GM19193 (cell line): ENCODE results near the gene CSGALNACT2.

Source experiments
- POLR2A ChIP-seq: IDR thresholded peaks from 4 replicates; pipeline ENCODE4 v1.6.1; 2011; ENCODE audit not compliant: insufficient read depth, insufficient read length; ENCODE audit errors: extremely low read depth

Gene CSGALNACT2

DNA sequence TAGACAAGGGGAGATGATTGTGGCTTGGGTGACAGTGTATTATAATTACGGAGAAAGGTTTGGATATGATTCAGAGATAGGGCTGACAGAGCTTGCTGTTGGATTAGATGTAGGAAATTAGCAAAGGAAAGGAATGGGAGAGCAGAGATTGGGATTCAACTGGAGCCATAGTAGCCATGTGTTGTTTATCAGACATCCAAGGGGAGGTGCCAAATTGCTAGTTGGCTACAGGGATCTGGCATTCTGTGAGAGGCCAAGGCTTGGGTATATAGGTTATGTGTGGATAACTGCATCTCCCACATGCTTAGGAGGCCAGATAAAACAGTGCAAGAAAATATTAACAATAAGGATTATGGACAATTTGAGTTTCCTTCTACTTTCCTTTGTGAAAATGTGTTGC, 34.9 kb downstream of the CSGALNACT2 start:
- TF ChIP-seq POLR2A = no peak

DNA sequence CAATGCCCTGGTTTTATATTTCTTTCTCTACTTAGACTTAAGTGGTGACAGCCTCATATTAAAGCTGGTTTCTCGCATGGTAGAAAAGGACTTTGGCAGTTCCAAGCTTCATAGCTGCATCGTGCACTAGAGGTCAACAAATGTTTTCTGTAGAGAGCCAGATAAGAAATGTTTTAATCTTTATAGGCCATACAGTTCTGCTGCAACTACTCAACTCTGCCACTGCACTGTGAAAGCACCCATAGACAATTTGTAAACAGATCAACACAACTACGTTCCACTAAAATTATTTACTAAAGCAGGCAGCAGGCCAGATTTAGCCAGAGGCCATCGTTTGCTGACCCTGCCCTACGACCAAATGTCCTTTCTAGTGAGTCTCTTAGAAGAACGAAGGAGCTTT, 36.7 kb downstream of the CSGALNACT2 start:
- no peak for TF ChIP-seq POLR2A

DNA sequence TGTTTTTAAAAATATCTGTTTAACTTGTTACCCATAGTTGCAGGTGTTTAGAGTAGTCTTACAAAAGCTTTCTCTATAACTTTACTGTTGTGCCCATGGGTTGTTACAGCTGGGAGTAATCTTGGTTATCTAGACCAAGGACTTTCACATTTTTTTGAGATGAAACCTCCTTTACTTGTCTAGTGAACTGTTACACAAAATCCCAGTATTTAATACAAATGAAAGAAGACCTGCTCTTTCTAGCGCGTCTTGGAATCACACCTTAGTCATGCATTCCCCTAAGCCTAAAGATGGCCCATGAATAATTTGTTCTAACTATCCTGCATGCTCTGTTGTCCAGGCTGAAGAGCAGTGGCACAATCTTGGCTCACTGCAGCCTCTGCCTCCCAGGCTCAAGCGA, 38.0 kb downstream of the CSGALNACT2 start:
- TF ChIP-seq POLR2A = no peak

DNA sequence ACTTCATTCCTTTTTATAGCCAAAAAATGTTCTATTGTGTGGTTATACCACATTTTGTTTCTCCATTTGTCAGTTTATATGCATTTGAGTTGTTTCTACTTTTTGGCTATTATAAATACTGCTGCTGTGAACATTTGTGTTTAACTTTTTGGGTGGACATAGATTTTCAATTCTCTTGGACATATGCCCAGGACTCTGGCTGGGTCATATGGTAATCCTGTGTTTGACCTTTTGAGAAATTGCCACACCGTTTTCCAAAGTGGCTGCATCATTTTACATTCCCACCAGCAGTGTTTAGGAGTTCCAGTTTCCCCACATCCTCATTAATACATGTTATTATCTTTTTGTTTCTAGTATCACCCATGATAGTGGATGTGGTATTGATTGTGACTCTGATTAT, 39.4 kb downstream of the CSGALNACT2 start:
- no peak for TF ChIP-seq POLR2A

DNA sequence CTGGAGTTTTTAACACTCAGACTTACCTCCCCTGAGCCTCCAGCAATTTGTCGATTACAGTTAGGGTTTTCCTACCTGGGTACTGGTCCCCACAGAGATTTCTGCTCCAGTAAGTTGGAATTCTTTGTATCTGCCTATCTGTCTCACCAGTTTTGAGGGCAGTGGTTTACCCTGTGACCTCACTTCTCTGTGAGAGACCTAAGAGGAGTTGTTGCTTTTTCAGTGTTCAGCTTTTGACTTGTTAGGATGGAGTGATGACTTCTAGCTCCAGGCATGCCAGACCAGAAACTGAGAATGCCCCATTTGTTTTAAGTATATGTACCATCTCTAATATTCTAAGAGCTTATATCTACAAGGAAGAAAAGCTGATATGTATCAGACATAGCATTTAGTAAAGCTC, 42.9 kb downstream of the CSGALNACT2 start:
- no peak for TF ChIP-seq POLR2A

DNA sequence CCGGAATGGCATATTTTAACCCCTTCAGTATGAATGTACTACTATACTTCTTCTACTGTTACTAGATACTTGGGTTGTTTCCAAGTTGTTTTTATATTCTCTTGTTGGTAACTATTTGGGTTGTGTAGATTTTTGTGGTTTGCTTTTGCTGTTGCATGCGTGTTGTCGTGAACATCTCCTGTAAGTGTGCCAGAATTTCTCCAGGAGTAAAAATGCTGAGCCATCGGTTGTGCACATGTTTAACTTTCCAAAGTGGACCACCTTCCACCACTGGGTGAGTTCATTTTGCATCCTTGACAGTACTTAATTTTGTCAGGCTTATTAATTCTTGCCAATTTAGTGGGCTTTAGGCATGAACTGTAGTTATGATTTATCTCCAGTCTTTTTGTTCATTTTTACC, 47.9 kb downstream of the CSGALNACT2 start:
- no peak for TF ChIP-seq POLR2A

DNA sequence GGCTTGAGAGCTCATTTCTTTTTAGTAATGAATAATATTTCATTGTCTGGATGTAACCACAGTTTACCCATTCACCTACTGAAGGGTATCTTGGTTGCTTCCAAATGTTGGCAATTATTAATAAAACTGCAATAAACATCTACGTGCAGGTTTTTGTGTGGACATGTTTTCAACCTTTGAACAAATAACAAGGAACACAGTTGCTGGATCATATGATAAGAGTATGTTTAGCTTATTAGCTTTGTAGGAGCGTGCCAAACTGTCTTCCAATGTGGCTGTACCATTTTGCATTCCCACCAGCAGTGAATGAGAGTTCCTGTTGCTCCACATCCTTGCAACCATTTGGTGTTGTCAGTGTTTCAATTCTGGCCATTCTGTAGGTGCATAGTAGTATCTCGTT, 49.0 kb downstream of the CSGALNACT2 start:
- no peak for TF ChIP-seq POLR2A

DNA sequence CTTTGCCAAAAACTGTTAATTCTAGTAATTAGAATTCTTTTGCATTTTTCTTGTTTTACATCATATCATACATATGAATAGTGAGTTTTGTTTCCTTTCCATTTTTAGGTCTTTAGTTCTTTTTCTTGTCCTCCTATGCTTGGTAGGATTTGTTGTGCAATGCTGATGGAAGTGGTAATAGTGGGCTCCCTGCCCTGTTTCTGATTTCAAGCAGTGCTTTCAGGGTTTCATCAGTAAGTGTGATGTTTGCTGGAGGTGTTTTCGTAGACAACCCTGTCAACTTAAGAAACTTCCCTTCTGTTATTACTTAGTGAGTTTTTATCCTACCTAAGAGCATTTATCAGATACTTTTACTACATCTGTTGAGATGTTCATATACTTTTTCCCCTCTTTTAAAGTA, 50.5 kb downstream of the CSGALNACT2 start:
- no peak for TF ChIP-seq POLR2A

DNA sequence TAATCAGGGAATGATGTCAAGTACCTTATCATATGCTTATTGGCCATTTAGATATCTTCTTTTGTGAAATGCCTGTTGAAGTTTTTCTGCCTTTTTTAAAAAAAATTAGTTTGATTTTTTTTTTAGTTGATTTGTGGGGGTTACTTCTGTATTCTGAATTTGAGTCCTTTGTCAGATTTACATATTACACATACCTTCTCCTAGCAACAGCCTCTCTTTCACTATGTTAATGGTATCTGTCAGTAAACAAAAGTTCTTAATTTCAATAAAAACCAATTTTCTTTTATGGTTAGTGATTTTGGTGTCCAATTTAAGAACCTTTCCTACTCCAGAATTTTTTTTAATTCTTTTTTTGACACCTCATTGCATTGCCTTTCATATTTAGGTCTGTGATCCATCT, 52.0 kb downstream of the CSGALNACT2 start:
- TF ChIP-seq POLR2A = no peak

DNA sequence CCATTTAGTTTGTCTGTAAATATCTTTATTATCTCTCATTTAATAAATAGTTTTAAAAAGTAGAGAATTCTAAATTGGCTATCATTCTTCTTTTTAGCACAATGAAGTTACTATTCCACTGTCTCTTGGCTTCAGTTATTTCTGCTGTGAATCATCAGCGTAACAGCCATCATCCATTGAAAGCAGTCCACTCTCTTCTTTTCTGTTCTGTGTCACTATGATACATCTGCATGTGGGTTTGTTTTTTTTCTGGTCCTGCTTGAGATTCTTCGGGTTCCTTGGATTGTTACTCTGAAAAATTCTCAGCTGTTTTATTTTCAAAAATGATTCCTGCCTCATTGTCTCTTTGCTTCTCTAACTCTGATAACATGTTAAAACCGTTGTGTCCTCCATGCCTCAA, 52.5 kb downstream of the CSGALNACT2 start:
- TF ChIP-seq POLR2A = no peak

DNA sequence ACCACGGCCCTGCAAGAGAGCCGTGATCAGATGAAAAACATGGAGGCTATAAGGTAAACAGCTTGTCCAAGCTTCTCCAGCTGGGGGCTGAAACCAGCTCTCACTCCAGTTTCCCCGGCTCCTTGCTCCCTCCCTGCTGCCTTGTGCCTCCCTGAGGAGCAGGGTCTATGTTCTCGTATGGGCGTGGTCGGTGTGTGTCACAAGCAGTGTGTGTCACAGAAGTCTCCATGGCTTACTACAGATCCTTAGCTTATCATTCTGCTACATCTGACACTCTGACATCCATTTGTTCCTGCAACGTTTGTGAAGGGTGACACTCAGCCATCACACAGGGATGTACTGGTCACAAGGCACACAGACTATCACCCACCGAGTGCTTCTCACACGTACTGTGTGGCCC, 54.6 kb downstream of the CSGALNACT2 start:
- no peak for TF ChIP-seq POLR2A

DNA sequence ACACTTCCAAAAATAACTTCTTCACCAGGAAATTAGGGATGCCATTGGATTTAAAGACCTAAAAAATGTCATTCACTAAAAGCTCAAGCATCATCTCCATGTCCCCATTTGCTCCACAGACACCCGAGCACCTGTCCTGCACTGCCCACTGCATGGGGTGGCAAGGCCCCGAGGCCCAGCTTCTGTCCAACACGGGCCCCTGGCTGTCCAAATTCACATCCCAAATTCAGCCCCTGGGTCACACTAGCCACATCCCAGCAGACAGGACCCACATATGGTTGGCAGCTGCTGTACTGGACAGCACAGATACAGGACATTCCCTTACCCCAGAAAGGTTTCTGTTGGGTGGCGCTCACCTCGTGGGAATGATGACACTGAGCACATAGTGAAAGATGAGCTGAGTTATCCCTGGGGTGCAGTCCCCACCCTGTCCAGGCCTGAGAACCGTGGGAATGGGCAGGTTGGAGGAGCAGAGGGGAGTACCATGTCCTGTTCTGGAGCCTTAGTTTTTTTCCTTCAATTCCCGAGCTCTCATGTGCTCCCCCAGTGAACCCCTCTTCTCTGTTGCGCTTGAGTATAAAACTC, 55.3 kb downstream of the CSGALNACT2 start:
- no peak for TF ChIP-seq POLR2A

DNA sequence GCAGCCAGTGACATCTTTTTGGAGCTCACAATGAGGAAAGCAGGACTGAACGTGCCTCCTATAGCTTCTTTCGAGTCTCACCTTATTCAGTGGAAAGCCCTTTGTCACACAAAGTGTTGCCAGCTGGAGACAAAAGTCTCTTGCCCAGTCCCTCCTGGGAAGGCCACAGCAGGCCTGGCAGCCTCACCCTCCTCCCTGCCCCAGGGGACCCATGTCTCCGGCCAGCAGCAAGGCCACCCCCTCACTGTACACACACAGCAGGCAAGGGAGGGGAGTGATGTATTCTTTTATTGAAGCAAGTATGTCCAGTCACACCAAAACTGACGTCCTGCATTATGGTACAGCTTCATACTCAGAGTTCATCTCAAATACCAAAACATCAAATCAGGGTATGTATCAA, 56.0 kb downstream of the CSGALNACT2 start:
- TF ChIP-seq POLR2A = no peak

DNA sequence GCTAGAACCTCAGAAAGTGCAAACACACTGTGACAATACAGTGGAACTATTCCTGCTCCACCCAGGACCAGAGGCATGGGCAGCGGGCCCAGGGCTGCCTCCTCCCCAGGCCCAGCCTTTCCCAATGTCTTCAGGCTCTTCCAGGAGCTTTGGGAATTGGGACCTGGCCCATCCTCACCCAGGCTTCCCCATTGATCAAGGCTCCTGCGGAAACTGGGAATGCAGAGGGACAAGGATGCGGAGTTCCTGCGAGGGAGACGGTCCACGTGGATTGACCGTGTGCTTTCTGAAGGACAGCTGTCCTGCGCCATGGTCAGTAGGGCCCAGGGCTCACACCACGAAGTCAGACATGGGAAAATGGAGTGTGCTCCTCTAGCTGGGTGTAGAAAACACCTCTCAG, 56.6 kb downstream of the CSGALNACT2 start:
- TF ChIP-seq POLR2A = no peak

DNA sequence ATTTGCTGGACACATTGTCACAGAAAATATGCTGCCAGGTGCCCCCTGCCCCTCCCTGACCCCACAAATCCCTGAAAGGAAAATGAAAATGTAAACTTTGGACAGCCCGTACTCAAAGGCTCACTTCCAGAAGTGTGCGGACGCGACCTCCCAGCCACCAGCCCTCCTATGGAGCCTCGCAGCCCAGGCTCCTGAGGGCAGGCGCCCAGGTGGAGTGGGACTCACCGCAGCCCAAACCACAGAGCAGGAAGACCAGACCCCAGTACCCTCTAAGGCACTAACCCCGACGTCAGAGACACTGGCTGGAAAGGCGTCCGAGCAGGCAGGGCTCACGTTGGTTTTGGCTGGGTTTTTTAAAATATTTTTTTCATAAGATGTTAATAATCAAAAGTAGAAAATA, 57.3 kb downstream of the CSGALNACT2 start:
- TF ChIP-seq POLR2A = no peak

DNA sequence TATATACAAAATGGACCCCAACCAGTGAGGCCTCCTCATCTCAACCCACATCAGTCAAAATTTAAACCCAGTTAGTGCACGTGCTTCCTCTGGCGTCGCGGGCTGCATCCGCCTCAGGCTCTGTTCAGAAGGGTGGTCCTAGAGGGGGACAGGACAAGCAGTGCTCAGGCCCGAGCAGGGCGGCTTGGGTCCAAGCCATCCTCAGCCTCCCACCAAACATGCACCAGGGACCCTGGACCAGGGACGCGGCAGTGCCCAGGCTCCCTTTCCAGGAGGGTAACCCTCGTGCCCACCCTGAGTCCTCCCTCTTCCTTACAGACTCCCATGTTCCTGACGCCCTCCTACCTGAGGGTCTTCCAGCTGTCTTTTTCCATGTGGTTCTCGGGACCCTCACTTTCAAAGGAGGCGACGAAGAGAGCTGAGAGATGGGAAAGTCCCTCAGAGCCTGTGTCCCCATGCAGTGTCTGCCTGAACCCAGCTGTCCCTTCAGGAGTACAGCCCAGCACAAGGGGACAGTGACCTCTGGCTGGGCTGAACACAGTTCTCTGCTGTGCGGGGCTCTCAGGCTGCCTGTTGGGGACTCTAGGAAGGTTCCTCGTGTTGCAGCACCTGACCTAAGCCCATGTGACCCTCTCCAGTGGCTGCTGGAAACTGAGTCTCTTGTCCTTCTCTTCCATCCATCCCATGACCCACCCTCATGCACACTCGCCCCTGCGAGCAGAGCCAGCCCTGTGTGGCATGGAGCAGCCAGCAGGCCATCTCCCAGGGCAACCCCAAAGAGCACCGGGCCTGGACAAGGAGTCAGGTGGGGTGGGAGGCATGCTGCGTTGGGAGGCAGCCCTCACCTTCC, 58.1 kb downstream of the CSGALNACT2 start:
- no peak for TF ChIP-seq POLR2A
